ENCODE data around the gene HOXA1. TPM values are rescaled to one million over a fixed set of nuclear protein-coding genes. Genes with fewer than 3 reads are reported as not detected.
A peak's percentile ranks its signal among the peaks of the same experiment; 100 is the strongest.

HOXA1 gene
- total RNA-seq, 2 donors from 2014 or later, result 1.7 to 2.0 TPM

DNA sequence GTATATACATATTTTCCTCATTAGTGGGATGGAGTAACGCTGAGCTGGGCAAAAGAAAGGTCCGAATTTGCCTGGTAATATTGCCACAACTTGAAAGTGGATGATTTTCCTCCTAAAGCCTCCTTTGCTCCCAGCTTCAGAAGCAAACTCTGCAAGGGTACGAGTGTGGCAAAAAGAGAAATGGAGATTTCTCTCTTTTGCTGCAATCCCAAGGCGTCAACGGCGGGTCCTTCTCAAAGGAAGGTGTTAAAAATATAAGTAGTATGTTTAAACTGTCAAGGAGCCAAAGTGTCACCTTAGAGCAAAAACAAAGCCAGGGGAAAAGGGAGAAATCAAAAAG is 19.1 kb upstream of the HOXA1 start:
- Histone ChIP-seq H3K4me3 (peak overlapping the region; percentile 22), H3K9me3 (no peaks in the 10 kb centered on the region), H3K36me3 (no peaks in the 10 kb centered on the region), H3K4me1 (peaks cover 15% of the 10 kb centered on the region), H3K9ac (ENCODE audit: low read depth in 2 of 2, low read length in 2 of 2) (peak overlapping the region; percentile 77 to 97), H3K27me3 (no peaks in the 10 kb centered on the region), H3K27ac (peak overlapping the region; percentile 75)
- TF ChIP-seq, protein P1, sequence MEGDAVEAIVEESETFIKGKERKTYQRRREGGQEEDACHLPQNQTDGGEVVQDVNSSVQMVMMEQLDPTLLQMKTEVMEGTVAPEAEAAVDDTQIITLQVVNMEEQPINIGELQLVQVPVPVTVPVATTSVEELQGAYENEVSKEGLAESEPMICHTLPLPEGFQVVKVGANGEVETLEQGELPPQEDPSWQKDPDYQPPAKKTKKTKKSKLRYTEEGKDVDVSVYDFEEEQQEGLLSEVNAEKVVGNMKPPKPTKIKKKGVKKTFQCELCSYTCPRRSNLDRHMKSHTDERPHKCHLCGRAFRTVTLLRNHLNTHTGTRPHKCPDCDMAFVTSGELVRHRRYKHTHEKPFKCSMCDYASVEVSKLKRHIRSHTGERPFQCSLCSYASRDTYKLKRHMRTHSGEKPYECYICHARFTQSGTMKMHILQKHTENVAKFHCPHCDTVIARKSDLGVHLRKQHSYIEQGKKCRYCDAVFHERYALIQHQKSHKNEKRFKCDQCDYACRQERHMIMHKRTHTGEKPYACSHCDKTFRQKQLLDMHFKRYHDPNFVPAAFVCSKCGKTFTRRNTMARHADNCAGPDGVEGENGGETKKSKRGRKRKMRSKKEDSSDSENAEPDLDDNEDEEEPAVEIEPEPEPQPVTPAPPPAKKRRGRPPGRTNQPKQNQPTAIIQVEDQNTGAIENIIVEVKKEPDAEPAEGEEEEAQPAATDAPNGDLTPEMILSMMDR (IDR thresholded peaks at IDR 0.05), result no peak
- DNase-seq, result no peak
- intact Hi-C loops (cut with DNase I), result no loop called here

DNA sequence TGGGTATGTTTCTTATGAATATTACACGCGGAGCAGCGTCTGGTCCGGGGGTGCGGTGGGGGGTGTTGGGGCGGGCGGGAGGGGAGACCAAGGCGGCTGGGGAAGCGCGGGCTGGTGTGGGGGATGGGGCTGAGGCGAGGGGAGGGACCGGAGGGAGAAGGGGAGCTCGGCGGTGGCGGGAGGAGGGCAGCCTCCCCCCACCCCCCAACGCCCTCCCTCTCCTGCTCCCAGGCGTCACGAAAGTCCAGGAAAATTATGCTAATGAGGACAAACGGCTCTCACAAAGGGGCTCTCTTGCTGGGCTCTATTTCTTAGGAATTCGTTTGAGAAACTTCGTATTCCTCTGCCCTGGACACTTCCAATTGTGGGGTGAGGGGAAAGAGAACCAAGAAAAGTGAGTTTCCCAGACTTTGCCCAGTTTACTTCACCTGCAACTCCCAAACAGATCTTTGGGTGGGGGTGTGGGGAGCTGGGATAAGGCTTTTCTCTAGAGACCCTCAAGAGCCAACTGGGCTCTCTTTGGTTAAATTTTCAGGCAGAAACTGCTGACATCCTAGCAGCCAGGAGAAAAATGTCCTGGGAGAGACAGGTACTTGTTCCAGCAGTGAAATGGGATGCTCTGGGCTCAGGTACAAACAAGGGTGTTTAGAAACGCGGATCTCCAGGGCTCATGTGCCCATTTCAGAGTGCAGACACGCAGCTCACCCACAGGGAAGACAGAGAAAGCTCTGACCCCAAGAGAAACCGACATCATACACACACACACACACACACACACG is 18.4 kb upstream of the HOXA1 start:
- H3K9ac ChIP-seq (ENCODE audit: low read depth in 2 of 2, low read length in 2 of 2), result peak overlapping the region; percentile 56 to 91
- H3K9me3 ChIP-seq, result no peaks in the 10 kb centered on the region
- H3K4me1 ChIP-seq, result peaks cover 15% of the 10 kb centered on the region
- TF ChIP-seq, protein P1 (IDR thresholded peaks at IDR 0.05), result no peak
- peak; percentile 70 for DNase-seq
- H3K27ac ChIP-seq, result peak overlapping the region; percentile 91
- no peaks in the 10 kb centered on the region for H3K36me3 ChIP-seq
- peak overlapping the region; percentile 48 for H3K4me3 ChIP-seq
- intact Hi-C loops (cut with DNase I), result no loop called here
- H3K27me3 ChIP-seq, result no peaks in the 10 kb centered on the region

DNA sequence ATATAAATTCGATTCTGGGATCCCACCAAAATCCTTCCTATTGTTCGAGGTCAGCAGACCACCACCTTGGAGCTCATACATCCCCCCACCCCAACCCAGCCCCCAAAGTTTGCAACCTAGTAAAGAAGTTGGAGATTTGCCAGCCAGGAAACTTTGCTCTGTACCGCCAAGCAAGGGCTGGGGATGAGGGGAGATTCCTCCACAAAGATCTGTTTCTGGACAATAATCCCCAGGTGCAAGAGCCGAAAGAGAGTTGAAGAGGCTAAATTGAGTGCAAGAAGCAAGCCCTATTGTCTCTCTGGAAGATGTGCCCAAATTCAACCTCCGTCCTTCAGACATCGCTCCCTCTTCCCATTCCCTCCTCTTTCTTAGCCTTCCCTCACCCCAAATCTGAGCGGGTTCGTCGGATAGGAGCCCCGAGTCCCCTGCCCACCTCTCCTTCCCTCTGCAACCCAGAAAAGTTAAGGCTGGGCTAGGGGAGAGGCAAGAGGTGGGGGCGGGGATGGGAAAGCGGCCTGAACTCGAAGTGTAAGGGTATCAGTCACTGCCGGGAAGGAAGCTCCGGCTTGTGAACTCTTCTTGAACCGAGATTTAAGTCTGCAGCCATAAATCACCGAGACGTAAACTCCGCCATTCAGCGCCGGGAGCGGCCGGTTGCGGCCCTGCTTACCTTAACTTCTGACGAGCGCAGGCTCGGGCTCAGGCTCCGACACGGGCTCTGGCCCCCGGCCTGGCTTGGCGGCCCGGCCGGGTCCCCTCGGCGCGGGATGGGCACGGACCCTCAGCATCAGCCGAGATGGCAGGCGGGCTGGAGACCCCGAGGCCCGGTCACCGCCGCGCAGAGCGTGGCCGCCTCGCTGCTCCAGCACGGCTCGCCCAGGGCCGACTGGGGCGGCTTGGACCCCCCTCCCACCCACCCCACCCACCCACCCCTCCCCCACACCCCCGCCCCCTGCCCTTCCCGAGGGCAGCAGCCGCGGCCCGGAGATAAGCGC is 17.5 kb upstream of the HOXA1 start:
- intact Hi-C loops (cut with DNase I), result no loop called here
- H3K27me3 ChIP-seq, result no peaks in the 10 kb centered on the region
- no peaks in the 10 kb centered on the region for H3K9me3 ChIP-seq
- H3K4me1 ChIP-seq, result peaks cover 8% of the 10 kb centered on the region
- H3K9ac ChIP-seq (ENCODE audit: low read depth in 2 of 2, low read length in 2 of 2), result peak overlapping the region; percentile 59 to 81
- DNase-seq, result peak; percentile 86
- H3K4me3 ChIP-seq, result peak overlapping the region; percentile 48
- no peaks in the 10 kb centered on the region for H3K36me3 ChIP-seq
- H3K27ac ChIP-seq, result peak overlapping the region; percentile 91
- TF ChIP-seq, protein P1 (IDR thresholded peaks at IDR 0.05), result no peak

DNA sequence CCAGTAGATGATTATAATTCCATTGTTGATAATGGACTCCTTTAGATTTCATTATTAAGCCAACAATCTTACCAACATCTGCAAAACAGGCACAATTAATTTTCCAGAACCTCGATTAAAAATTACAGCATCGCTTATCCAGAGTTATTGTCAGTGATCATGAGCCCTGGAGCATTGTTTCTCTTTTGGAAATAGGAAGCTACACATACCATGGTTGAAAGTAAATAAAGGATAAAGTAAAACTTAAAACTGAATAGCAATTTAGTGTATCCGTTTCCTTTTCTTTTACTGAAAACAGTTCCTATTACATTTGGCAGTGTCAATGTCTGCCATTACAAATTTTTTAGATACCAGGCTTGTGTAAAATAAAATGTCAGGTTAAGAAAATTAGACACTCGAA is 16.6 kb upstream of the HOXA1 start:
- peak overlapping the region; percentile 91 for H3K27ac ChIP-seq
- peaks cover 8% of the 10 kb centered on the region for H3K4me1 ChIP-seq
- no peaks in the 10 kb centered on the region for H3K36me3 ChIP-seq
- TF ChIP-seq, protein P1 (IDR thresholded peaks at IDR 0.05), result no peak
- H3K9me3 ChIP-seq, result no peaks in the 10 kb centered on the region
- DNase-seq, result no peak
- H3K9ac ChIP-seq (ENCODE audit: low read depth in 2 of 2, low read length in 2 of 2), result peak overlapping the region in 1 of 2 donors; percentile 29
- H3K4me3 ChIP-seq, result no peak overlapping the region
- no peaks in the 10 kb centered on the region for H3K27me3 ChIP-seq
- intact Hi-C loops (cut with DNase I), result no loop called here

DNA sequence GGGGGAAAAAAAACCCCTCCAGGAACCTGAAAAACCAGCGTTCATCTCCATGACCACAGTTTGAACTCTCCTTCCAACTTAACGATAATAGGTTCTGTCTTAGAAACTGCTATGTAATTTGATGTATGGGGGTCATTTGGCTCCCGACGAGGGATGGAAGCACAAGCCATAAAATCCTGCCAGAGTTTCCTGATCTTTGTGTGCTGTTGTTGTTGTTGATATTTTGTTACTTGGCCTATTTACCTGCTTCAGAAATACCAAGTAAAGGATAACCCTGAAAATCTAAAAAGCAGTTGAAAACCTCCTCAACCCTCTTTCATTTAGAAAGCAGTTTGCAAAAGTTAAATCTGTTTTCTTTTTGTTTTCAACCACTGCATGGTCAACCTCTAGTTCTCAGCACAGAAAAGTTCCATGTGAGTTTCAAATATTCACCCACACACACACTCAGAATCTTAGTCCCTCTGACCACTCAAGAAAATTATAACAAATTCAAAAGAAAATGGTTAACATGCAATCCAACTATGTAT is 16.0 kb upstream of the HOXA1 start:
- intact Hi-C loops (cut with DNase I), result no loop called here
- peak overlapping the region; percentile 91 for H3K27ac ChIP-seq
- H3K4me3 ChIP-seq, result no peak overlapping the region
- peak; percentile 22 for DNase-seq
- TF ChIP-seq, protein P1 (IDR thresholded peaks at IDR 0.05), result no peak
- no peaks in the 10 kb centered on the region for H3K36me3 ChIP-seq
- peak overlapping the region in 1 of 2 donors; percentile 62 for H3K9ac ChIP-seq (ENCODE audit: low read depth in 2 of 2, low read length in 2 of 2)
- H3K9me3 ChIP-seq, result no peaks in the 10 kb centered on the region
- H3K27me3 ChIP-seq, result no peaks in the 10 kb centered on the region
- H3K4me1 ChIP-seq, result peaks cover 6% of the 10 kb centered on the region
